Adrenal gland (tissue), 12 donors: Measurements from ENCODE around the gene APP. TPM values are rescaled to one million over a fixed set of nuclear protein-coding genes. Genes with fewer than 3 reads are reported as not detected.
A peak's percentile ranks its signal among the peaks of the same experiment; 100 is the strongest.

Experiments used
- DNase-seq, 7 donors: peaks; one replicate each; pipeline ENCODE4 v3.0.0-alpha.2; 2019 to 2020
- H3K27ac ChIP-seq, 5 donors: fragments of 200-600 bp; sonication (generic) in 4 of 5; 1 replicate in 3 of 5; 2 replicates in 2 of 5; pipeline versions ENCODE4 v1.5.1 to v1.8.0; 2016 to 2020; ENCODE audit warnings: mild to moderate bottlenecking in 1 of 5
- H3K27me3 ChIP-seq: fragments of 200-600 bp; 2 replicates; pipeline ENCODE4 v1.8.0; 2021
- H3K36me3 ChIP-seq, 2 donors: fragments of 200-600 bp; replicated peaks in 1 of 2; 1 replicate in 1 of 2; 2 replicates in 1 of 2; pipeline versions ENCODE4 v1.5.1 to v1.8.0; 2018 to 2022
- H3K4me1 ChIP-seq, 2 donors: fragments of 200-600 bp; replicated peaks in 1 of 2; 1 replicate in 1 of 2; 2 replicates in 1 of 2; pipeline versions ENCODE4 v1.5.1 to v1.8.0; 2018 to 2021
- H3K4me3 ChIP-seq, 4 donors: fragments of 200-600 bp; sonication (generic) in 3 of 4; one replicate each; pipeline ENCODE4 v1.5.1; 2016 to 2018
- H3K9me3 ChIP-seq, 3 donors: fragments of 200-600 bp; sonication (generic) in 1 of 3; replicated peaks in 1 of 3; 1 replicate in 2 of 3; 2 replicates in 1 of 3; pipeline versions ENCODE4 v1.5.1 to v1.8.0; 2016 to 2021
- POLR2A ChIP-seq, 2 donors: fragments of 450-650 bp; IDR thresholded peaks; one replicate each; pipeline ENCODE4 v1.6.1; 2017; ENCODE audit warnings: antibody characterized with exemption in 2 of 2, mild to moderate bottlenecking in 2 of 2, moderate library complexity in 1 of 2
- WGBS, 4 donors: extraction: QIAGEN DNeasy Blood & Tissue Kit in 2 of 4; methylation state at CpG; one replicate each; pipeline versions ENCODE4 v1.1.5 to v1.1.7; 2013 to 2017; 5-methylcytosine and 5-hydroxymethylcytosine counted together
- intact Hi-C, 2 donors: fragments of 100-400 bp; cut with DNase I; formaldehyde crosslinking; loops; one replicate each; pipeline versions ENCODE4 v1.14.1 to v1.15.0; 2022 to 2023
- polyA plus RNA-seq, 3 donors: library from polyadenylated mRNA; stranded (reverse); fragments of 200-250 nt in 2 of 3; fragments of 350-450 nt in 1 of 3; fragmentation: Illumina TruSeq in 1 of 3; extraction: RNeasy Lipid Tissue Mini Kit (QIAGEN cat#74804) in 1 of 3; gene quantifications; one replicate each; pipeline ENCODE4 v1.2.3, GENCODE V29; 2013 to 2014
- total RNA-seq, 9 donors: library from RNA; depleted of rRNA in 4 of 9; stranded (reverse); fragments of >200 nt in 4 of 9; fragments of 120-200 nt in 1 of 9; fragmentation: NEBNext Ultra II Directional in 1 of 9; extraction: Animal tissue kit (Norgen Biotek cat#: 25700) in 1 of 9; gene quantifications; one replicate each; pipeline versions ENCODE4 v1.1.0 to v1.2.4, GENCODE V29; 2013 to 2023
- TF ChIP-seq, protein P1 (sequence below), 6 experiments: fragments of 450-650 bp in 4 of 6; fragments of 200-600 bp in 2 of 6; sonication (generic) in 1 of 6; IDR thresholded peaks; 1 replicate in 5 of 6; 2 replicates in 1 of 6; pipeline versions ENCODE4 v1.5.1 to v1.8.0; 2016 to 2021; ENCODE audit warnings: antibody characterized with exemption in 6 of 6, mild to moderate bottlenecking in 2 of 6, moderate library complexity in 1 of 6
- donor health status: healthy with polysubstance abuse.
- donor health status: Bipolar disorder and iron deficiency.
- donor health status: DM: yes; HTN: yes; CAD: no.
- donor health status: DM: no; HTN: no; CAD: no.
- donor health status: DM: no; HTN: no; CAD: no.
- donor health status: DM: yes; HTN: yes; CAD: no.

The APP gene
- total and polyA plus RNA-seq, 12 donors, result 161 to 1,079 (median 710) TPM

- no peak for DNase-seq
- H3K27ac ChIP-seq, result no peak overlapping the region
- H3K4me3 ChIP-seq, result no peak overlapping the region
- intact Hi-C loops, result no loop called here
- H3K27me3 ChIP-seq, result no peaks in the 10 kb centered on the region
- no peaks in the 10 kb centered on the region for H3K9me3 ChIP-seq
- 72 to 82% (median 81%) methylated on average over 3 of the region's 3 CpGs for WGBS, 4 donors
- TF ChIP-seq, protein P1, sequence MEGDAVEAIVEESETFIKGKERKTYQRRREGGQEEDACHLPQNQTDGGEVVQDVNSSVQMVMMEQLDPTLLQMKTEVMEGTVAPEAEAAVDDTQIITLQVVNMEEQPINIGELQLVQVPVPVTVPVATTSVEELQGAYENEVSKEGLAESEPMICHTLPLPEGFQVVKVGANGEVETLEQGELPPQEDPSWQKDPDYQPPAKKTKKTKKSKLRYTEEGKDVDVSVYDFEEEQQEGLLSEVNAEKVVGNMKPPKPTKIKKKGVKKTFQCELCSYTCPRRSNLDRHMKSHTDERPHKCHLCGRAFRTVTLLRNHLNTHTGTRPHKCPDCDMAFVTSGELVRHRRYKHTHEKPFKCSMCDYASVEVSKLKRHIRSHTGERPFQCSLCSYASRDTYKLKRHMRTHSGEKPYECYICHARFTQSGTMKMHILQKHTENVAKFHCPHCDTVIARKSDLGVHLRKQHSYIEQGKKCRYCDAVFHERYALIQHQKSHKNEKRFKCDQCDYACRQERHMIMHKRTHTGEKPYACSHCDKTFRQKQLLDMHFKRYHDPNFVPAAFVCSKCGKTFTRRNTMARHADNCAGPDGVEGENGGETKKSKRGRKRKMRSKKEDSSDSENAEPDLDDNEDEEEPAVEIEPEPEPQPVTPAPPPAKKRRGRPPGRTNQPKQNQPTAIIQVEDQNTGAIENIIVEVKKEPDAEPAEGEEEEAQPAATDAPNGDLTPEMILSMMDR (IDR thresholded peaks at IDR 0.05), result no peak
- no peak for TF ChIP-seq POLR2A (IDR thresholded peaks at IDR 0.05)
- peaks cover 0 to 18% of the 10 kb centered on the region in 2 donors for H3K4me1 ChIP-seq
- H3K36me3 ChIP-seq, result peaks cover 0 to 3% of the 10 kb centered on the region in 2 donors
Measured at GRCh38 chr21:26043891-26044290, 126.7 kb downstream of the APP start.

DNA sequence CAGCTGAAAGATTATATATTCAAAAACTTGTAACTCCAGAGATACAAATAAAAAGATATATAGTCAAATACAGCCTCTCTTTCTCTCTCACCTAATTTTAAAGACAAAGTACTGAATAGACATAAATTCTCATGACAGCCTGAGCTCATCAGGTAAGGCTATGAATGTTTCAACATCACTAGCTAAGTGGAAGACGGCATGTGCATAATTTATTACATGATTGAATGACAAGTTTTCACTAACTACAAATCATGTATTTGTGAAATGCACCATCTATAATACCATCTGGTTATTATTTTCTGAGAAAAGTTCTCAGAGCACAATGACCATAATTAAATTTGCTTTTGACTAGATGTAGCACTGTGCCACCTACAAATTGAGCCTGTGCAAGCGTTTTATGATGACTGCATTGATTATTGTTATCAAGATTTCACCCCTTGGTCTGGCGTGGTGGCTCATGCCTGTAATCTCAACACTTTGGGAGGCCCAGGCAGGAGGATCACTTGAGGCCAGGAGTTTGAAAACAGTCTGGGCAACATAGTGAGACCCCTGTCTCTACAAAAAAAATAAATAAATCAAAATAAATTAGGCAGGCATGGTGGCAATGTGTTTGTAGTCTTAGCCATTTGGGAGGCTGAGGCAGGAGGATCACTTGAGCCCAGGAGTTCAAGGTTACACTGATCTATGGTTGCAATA lies 128.2 kb downstream of the APP start:
- WGBS, 4 donors, result 71 to 73% (median 71%) methylated on average over 3 of the region's 3 CpGs
- Histone ChIP-seq H3K36me3 (no peaks in the 10 kb centered on the region), H3K9me3 (no peaks in the 10 kb centered on the region), H3K4me1 (peaks cover 0 to 18% of the 10 kb centered on the region in 2 donors), H3K27ac (no peak overlapping the region), H3K4me3 (no peak overlapping the region), H3K27me3 (no peaks in the 10 kb centered on the region)
- TF ChIP-seq, protein P1 (IDR thresholded peaks at IDR 0.05), result no peak
- no peak for TF ChIP-seq POLR2A (IDR thresholded peaks at IDR 0.05)
- no peak for DNase-seq
- intact Hi-C loops, result no loop called here

GRCh38 chr21:26041431-26042180 lies 129.0 kb downstream of the APP start:
- TF ChIP-seq POLR2A (IDR thresholded peaks at IDR 0.05), result no peak
- TF ChIP-seq, protein P1 (IDR thresholded peaks at IDR 0.05), result no peak
- WGBS, 4 donors, result 28 to 42% (median 39%) methylated on average over 3 of the region's 3 CpGs
- Histone ChIP-seq H3K9me3 (no peaks in the 10 kb centered on the region), H3K4me1 (peaks cover 0 to 18% of the 10 kb centered on the region in 2 donors), H3K27ac (no peak overlapping the region), H3K36me3 (no peaks in the 10 kb centered on the region), H3K27me3 (no peaks in the 10 kb centered on the region), H3K4me3 (no peak overlapping the region)
- peak in 3 of 7 donors; percentile 29 to 42 (median 33) for DNase-seq
- intact Hi-C loops, result no loop called here

DNA sequence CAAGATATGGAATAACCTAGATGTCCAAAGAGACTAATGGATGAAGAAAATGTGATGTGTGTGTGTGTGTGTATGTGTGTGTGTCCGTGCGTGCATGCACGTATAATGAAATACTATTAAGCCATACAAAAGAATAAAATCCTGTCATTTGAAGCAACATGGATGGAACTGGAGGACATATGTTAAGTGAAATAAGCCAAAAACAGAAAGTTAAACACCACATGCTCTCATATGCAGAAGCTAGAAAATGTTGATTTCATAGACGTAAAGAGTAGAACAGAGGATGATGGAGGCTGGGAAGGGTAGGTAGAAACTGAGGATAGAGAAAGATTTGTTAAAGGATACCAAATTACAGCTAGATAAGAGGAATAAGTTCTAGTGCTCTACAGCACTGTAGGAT lies 133.7 kb downstream of the APP start:
- TF ChIP-seq POLR2A (IDR thresholded peaks at IDR 0.05), result no peak
- TF ChIP-seq, protein P1 (IDR thresholded peaks at IDR 0.05), result no peak
- Histone ChIP-seq H3K9me3 (no peaks in the 10 kb centered on the region), H3K4me3 (no peak overlapping the region), H3K36me3 (no peaks in the 10 kb centered on the region), H3K4me1 (peaks cover 0 to 24% of the 10 kb centered on the region in 2 donors), H3K27me3 (no peaks in the 10 kb centered on the region), H3K27ac (no peak overlapping the region)
- DNase-seq, result no peak
- intact Hi-C loops, result no loop called here
- 97 to 98% (median 97%) methylated on average over 4 of the region's 4 CpGs for WGBS, 4 donors
